Effector CD8-positive, alpha-beta T cell (primary cell): Measurements from ENCODE around the gene RHOBTB1.
"Not testable (repeated sequence)": the region's sequence is repeated elsewhere in the genome, so short reads cannot be mapped to it uniquely, and the experiment has no call there.

Experiments used
- DNase-seq: peaks from one replicate; lab custom pipeline; 2025; lab: John Stamatoyannopoulos, UW
- total RNA-seq, 4 experiments: gene quantifications; one replicate each; lab custom pipeline; 2026; lab: John Stamatoyannopoulos, UW

The RHOBTB1 gene, protein sequence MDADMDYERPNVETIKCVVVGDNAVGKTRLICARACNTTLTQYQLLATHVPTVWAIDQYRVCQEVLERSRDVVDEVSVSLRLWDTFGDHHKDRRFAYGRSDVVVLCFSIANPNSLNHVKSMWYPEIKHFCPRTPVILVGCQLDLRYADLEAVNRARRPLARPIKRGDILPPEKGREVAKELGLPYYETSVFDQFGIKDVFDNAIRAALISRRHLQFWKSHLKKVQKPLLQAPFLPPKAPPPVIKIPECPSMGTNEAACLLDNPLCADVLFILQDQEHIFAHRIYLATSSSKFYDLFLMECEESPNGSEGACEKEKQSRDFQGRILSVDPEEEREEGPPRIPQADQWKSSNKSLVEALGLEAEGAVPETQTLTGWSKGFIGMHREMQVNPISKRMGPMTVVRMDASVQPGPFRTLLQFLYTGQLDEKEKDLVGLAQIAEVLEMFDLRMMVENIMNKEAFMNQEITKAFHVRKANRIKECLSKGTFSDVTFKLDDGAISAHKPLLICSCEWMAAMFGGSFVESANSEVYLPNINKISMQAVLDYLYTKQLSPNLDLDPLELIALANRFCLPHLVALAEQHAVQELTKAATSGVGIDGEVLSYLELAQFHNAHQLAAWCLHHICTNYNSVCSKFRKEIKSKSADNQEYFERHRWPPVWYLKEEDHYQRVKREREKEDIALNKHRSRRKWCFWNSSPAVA
- 0 to 0.72 (median 0.13) reads per million in 4 experiments for total RNA-seq

DNA sequence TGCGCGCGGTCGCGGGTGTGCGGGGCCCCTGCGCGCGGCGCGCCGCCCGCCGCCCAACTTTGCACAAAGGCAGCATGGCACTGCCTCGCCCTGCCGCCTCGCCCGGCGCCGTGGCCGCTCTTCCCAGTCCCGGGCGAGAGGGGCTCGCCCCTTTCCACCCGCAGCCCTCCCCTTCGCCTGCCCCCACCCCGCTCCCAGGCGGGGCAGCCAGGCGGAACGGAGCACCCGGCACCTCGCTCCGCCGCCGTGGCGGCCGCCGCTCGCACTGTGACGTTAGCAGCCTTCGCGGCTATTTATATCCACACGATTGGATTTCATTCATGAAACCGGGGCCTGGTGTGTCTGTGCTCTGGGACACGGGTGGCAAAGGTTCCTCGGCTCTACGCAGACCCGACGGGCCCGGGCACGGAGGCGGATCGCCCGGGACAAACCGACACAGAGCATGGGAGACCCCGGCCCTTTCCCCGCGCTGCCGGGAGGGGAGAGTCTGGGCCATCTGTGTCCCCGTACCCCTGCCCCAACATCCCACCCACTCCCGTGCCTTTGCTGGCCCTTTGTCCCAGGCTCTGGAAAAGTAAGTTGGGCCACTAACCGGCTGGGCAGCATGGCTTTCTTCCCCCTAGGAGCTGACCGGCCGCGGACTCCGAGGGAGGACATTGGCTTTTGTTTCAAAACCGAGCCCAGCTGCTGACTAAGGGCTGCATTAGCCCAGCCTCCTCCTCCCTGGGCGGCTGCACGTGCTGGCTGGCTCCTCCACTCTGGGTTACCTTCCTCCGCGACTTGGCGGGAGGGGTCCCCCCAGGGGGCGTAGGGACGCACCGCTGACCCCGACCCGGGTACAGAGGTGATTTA, at the start of gene RHOBTB1:
RHOBTB1 (minus strand) TSS at position 128 of the 852 bp plus-strand sequence. CDS start 32,643 bp downstream, outside the sequence.
- DNase-seq = no peak

DNA sequence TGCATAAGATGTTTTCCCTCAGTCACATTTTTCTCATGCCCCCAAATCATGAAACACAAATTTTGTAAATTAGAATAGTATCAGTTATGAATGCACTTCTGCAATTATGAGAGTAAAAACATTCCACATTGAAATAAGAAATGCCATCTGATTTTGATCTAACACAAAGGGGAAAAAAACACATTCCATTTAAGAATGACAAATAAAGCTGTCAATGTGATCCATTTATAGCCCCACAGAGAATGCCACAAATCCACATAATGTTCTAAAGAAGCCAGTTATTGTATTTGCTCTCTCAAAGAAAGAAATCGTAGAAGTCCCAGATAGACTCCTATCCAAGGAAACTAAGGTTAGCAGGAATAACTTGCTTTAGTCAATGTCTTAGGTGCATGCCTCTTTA, 48.7 kb upstream of the RHOBTB1 start:
- no peak for DNase-seq

DNA sequence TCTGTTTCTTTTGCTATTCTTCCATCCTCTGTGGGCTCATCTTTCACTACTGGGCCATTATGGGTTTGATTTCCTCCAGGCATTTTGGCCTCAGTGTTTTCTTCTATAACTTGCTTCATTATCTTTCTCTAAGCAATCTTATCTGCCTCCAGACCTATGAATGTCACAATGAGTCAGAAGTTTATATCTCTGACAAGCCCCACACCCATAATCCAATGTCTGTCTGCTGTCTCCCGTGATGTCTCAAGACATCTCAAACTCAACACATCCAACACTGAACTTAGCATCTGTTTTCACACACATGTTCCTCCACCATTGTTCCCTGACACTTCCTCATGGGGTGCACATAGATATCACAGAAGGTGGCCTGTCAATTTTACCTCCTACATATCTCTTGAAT, 46.7 kb upstream of the RHOBTB1 start:
- DNase-seq = no peak

DNA sequence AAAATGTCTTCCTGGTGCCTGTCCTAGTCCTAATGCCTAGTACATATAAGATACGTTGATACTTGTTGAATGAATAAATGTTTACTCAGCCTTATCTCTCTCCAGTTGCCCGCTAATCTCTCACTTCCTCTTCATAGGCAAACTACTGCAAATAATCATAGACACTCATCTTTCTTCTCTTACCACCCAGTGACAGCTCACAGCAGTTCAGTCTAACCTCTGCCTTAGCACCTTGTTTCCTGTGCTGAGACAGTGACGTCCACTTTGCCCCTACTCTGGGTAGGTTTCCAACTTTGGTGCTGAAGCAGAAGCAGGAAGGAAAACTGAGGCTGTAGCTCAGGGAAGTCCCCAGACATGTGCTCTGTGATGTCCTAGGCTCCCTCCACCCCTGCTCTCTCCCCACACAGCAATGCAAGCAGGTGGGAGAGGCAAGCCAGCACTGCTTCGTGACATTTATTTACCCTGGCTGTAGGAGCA, 45.5 kb upstream of the RHOBTB1 start:
- no peak for DNase-seq

DNA sequence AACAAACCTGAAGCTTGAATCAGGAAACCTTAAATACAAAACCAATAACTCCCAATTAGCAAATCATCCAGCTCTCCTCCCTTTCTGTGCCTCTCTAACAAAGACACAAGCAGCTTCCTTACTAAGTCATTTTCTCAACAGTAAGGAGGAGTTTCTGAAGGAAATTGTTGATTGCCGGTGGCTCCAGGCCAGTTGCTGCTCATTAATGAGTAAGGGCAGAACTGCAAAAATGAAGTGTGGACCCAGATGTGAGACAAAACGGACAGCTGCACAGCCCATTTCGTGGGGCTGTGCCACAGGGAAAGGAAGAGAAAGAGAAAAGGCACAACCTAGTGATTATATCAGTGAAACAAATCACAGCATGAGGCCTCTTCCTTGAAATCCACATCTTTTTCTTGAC, 42.8 kb upstream of the RHOBTB1 start:
- DNase-seq = no peak

DNA sequence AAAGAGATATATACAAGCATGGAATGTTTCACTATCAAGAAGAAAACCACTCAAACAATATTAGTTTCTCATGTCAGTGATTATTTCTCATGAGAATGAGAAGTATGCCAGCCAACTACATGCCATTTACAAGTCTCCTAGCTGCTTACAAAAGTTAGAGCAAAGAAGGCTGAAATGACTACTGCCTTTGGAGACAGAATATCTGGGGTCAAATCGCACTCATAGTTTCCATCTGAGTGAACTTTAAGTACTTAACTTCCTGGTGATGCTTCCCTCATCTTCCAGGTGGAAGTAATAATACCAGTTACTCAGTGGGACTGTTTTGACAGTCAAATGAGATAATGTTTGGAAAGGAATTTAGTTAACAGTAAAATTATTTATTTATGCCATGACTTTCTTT, 42.0 kb upstream of the RHOBTB1 start:
- DNase-seq = no peak

DNA sequence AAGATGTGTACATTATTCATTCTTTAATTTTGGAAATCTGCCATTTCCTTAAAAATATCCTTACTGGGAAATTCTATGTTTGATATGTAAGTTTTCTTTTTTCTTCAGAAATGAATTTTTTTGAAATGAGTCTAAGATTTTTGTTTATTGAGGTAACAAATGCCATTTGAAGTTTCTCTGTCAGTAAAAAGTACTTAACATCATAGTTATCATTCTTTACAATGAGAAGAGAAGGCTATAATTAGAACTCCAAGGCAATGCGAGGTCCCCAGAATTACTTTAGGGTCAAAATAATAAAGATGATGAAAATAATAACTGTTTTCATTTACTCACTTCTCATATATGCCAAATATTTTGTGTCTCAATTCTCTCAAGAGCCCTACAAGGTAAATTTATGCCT, 37.0 kb upstream of the RHOBTB1 start:
- no peak for DNase-seq

DNA sequence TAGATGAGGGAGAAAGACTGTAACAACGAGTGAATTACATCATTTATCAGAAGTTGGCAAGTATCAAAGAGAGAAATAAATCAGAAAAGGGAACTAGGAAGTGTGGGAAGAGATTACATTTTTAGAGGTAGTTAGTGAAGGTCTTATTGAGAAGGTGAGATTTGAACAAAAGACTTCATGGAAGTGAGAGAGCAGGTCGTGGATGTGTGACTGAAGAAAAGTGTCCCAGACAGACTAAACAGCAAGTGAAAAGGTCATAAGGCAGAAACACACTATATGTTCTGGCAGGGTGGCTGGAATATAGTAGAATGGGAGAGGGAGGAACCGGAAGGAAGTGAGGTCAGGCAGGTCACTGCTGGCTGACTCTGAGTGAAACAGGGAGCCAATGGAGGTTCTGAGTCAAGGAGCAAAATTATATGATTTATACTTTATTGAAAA, 35.7 kb upstream of the RHOBTB1 start:
- DNase-seq = no peak

DNA sequence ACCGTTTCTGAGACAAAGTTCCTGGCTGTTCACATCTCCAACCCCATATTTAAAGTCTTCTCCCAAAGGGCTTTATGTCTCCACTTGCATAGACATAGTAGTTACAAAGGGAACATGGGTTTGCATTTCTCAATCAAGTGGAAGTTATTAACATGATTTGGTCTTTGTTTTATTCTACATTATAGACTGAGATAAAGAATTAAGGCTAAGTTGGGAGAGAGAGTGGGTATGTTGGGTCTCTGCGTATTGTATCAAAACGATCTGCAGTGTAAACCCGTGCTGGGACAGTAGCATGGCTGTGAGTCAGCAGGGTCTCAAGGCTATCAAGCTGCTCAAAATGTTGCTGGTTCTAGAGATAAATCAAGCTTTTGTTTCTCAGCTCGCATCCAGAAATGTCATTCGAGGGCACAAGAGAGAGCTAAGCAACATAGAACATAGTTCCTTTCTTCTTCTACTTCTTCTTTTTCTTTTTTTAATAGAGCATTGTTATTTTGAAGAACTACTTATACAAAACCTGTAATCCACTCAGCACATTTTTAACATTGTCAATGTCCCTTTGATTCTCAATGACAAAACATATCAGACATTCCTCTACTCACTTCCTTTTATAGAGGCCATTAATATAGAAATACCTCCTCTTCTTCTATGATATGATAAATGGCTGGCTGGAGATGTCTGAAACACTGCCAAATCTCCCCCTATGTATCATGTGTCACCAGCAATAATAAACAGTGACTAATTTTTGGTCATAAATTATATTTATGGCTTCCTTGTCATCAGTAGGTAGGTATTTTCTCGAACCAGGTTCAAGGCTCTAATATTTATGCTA, 34.5 kb upstream of the RHOBTB1 start:
- DNase-seq = no peak

DNA sequence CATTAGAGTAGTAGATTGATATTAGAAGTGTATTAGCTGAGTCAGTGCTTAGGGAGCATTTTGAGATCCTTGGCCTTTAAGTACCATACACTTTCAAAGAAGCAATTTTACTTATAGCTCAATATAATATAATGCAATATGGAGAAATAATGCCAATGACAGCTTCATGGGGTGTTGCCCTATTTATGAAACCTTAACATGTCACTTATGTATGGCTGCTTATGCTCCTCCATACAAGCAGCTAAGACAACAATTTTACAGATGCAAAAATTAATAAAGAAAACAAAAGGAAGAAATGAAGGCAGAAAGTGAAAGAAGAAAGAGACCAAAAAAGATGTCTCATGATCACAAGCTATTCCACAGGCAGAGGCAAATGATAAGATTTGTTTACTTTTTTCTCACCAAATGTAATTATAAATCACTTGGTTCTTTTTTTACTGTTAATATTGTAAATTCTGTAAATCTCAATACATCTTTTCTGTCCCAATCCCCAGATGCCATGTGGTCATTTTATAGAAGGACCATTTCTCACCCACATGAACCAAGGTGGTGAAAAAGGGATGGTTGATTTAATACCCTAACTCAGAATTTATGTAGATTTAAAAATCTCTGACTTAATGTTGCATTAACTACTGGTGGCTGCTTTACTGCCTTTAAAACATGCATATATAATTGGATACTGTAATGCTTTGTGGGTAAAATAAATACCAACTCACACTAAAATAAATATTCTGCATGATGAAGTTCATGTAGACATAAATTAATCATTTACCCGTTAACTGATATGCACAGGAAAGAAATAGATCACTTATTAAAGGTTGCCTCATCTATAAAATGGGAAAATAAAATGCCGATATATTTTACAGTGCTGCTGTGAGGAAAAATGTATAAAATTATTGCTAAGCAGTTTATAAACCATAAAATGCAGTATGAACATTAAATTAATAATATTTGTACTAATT, 33.5 kb upstream of the RHOBTB1 start:
- no peak for DNase-seq

DNA sequence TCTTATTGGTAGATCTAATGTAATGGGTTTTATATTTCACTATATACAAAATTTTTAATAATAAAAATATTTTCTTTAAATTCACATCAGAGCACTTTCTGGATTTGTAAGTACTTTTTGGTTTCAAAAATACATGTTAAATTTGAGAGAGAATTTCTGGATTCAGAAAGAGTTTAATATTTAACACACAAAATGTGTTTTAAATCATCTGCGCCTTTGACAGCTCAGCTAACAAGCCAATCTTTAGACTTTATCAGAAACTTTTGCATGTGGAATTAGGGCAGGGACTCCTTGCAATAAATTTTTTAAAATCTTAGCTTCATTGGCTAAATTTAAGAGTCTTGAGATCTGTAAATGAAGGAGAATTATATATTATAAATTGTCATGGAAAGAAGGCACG, 32.7 kb upstream of the RHOBTB1 start:
- no peak for DNase-seq

DNA sequence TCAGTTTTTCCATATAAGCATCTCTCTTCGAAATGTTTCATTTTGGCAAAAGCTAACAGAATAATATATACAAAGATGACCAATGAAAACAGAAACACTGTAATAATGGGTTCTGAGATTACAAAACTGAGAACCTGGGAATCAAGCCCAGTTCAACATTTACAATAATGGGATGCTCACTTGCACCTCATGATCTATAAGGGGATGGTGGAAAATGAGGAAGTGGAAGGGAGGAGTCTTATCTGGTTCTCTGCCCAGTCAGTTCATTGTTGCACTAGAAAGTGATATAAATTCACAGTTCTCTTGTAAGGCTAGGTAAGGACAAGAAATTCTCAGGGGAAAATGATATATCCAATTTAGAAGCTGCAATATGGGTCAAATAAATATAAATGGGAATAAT, 31.7 kb upstream of the RHOBTB1 start:
- DNase-seq = no peak

DNA sequence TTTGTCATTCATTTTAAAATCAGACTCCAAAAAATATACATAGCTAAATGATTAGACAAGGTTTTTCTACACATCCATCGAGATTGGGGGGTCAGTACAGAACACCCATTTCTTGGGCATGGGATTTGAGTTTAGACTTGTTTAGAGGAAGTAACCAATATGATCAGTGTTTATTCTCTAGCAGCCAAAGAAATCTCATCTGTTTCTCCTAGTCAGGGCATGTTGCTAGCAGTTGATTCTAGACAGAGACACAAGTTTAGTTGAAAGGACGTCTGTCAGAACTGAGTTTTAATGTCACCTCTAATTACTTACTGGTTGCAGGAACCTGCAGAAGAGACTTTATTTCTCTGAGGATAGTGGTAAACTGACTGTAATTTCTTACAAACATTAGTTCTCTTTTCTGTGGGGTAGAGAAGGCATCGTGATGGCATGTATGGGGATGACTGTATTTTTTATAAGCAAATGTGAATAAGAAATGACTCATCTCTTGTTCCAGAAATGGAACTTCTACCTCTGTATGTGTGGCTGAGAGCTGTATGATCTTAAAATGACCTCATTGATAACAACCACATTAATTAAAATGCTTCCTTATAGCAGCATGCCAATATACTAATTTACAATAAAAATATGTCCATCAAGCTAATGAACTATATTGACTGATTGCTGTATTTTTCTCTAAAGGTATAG, 30.6 kb upstream of the RHOBTB1 start:
- no peak for DNase-seq

DNA sequence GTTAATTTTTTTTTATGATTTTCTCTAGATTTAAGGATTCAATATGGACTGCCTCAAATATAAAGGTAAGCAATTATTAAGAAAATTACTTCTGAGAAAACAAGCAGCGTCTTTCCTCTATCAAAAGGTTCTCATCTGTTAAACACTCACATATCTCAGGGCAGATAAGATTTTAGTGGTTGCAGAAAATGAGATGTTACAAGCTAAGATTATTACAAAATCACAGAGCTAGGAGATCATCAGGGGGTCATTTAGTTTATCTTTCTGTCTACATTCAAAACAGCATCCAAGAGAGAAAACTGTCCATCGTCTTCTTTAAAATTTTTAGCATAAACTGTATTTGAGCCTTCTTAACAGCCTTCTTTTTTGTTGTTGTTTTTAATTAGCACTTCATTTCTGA, 29.1 kb upstream of the RHOBTB1 start:
- DNase-seq = no peak

DNA sequence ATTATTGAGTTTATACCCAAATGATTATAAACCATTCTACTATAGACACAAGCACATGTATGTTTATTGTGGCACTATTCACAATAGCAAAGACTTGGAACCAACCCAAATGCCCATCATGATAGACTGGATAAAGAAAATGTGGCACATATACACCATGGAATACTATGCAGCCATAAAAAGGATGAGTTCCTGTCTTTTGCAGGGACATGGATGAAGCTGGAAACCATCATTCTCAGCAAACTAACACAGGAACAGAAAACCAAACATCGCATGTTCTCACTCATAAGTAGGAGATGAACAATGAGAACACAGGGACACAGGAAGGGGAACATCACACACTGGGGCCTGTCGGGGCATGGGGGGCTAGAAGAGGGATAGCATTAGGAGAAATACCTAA, 28.2 kb upstream of the RHOBTB1 start:
- DNase-seq = not testable (repeated sequence)

DNA sequence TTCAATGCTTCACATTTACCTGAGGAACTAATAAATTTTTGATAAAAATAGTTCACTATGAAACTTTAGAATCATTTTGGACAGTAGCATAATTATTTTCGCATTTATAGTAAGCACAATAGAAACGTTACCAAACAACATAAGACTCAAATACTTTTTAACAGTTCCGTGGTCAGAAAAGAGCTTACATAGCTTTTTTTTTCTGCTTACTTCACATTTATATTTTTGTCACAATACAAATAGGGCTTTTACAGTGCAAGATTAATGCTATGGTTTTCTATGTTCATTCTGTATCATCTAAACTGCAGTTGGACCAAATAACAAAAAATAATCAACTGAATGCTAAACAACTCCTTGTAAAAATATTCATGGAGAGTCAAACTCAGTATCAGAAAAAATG, 26.5 kb upstream of the RHOBTB1 start:
- DNase-seq = no peak

DNA sequence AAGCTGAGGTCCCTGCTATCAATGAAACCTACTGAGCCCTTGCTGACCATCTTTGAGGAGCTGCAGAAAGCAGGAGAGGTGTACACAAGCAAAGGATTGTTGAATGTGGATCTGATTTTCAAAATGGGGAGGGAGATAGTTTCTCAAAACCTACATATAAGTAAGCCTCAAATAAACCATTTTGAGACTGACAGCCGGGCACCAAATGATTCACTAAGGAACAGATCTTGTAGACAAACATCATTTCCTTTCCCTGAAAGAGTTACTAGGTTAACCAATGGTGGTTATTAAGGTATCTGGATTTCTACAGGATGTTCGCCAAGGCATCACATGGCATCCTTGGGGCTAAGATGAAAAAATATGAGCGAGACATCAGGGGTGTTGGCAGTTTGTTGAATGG, 24.5 kb upstream of the RHOBTB1 start:
- no peak for DNase-seq

DNA sequence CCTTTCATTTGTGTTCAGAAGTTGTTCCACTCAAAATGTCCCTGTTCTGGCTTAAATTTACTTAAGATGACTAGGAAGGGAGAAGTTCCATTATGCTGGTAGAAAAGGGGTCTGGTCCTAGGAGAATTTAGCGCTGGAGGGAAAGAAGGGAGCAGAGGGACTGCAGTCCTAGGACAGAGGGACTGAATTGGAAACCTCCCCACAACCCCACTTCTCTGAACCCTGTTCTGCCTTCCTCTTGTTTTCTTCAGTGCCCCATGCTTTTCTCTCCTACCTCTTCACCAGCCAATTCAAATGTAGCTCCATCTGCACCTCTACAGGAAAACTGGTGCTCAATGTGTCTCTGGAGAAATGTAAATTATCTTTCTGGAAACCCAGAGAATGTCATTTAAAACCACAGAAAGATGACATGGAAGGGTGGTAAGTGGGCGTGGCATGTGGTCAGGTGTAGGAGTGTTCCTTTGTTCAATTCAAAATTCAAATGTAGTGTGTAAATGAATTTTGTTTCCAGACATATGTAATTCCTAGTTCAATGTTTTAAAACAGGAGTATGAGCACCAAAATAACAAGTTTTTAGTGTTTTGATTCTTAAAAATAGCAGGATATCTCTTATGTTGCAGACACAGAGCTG, 24.0 kb upstream of the RHOBTB1 start:
- DNase-seq = no peak

DNA sequence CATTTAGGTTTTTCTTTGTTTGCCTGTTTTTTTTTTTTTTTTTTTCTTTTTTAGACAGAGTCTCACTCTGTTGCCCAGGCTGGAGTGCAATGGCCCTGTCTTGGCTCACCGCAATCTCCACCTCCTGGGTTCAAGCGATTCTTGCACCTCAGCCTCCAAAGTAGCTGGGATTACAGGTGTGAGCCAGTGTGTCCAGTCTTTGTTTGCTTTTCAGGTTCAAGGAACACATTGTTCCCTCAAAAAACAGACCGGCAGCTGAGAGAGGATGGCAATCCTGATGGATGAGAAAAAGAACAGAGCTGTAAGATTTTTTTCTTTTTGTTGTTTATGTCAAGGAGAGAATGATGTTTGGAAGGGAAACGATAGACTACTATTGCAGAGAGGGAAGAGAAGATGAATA, 23.3 kb upstream of the RHOBTB1 start:
- DNase-seq = no peak
